HFF-Myc (cell line): ENCODE data around the gene LTBP4.

ENCODE experiments used
- DNase-seq: peaks from one replicate; pipeline ENCODE4 v3.0.0-alpha.2; 2011; ENCODE audit warnings: low read depth; ENCODE audit errors: extremely low read depth
- H3K4me3 ChIP-seq: replicated peaks from 2 replicates; pipeline ENCODE4 v1.5.1; 2011; ENCODE audit warnings: low read depth, mild to moderate bottlenecking, control low read depth, low read length
- CTCF ChIP-seq: IDR thresholded peaks from 2 replicates; pipeline ENCODE4 v1.5.1; 2012; ENCODE audit warnings: mild to moderate bottlenecking, low read depth, low read length, control low read depth; ENCODE audit errors: missing control alignments

LTBP4 gene

GRCh38 chr19:40601134-40601974, at the start of gene LTBP4:
TSS of gene LTBP4 (plus strand) at chr19:40601369. CDS start at chr19:40601388, 19 bp downstream.
- peak within 1 kb of the TSS; percentile 63 for H3K4me3 ChIP-seq
- peak; percentile 6 for TF ChIP-seq CTCF
- DNase-seq = no peak

- H3K4me3 ChIP-seq = no peak overlapping the region
- DNase-seq = no peak
- TF ChIP-seq CTCF = no peak
Observed at GRCh38 chr19:40552848-40553247, 48.3 kb upstream of the LTBP4 start.

- no peak for TF ChIP-seq CTCF
- no peak for DNase-seq
- no peak overlapping the region for H3K4me3 ChIP-seq
Observed at GRCh38 chr19:40553885-40554857, 47.0 kb upstream of the LTBP4 start.

DNA sequence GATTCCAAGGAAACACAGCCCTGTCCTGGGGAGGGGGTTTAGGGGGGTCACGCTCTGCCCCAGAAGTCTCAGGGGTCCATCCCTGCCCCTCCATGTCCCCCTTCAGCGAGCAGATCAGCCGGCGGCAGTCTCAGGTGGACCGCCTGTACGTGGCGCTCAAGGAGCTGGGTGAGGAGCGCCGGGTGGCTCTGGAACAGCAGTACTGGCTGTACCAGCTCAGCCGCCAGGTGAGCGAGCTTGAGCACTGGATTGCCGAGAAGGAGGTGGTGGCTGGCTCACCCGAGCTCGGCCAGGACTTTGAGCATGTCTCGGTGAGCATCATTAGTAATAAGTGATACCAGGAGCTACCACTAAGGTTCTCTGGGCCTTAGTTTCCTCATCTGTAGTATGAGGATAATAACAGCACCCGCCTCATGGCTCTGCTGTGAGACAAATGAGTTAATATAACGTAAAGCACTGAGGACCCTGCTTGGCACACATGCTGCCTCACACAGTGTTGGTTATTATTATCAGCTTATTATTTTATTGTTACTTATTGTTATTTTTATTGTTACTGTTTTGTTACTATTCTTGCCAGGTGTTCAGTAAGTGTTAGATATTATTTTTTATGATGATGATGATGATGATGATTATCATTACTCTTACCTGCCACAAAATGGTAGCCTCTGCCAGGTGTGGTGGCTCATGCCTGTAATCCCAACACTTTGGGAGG, 45.0 kb upstream of the LTBP4 start:
- DNase-seq = no peak
- no peak for TF ChIP-seq CTCF
- no peak overlapping the region for H3K4me3 ChIP-seq

DNA sequence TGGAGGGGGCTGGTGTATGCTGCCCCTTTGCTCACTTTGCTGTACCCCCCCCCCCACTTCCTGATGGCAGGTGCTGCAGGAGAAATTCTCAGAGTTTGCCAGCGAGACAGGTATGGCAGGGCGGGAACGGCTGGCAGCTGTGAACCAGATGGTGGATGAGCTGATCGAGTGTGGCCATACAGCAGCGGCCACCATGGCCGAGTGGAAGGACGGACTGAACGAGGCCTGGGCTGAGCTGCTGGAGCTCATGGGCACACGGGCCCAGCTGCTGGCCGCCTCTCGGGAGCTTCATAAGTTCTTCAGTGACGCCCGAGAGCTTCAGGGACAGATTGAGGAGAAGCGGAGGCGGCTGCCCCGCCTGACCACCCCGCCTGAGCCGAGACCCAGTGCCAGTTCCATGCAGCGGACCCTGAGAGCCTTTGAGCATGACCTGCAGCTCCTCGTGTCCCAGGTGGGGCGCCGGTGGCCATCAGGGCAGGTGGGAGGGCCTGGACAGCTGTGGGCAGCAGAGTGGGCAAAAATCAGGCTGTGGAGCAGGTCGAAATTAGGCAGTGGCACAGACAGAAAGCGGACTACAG, 44.1 kb upstream of the LTBP4 start:
- TF ChIP-seq CTCF = no peak
- H3K4me3 ChIP-seq = no peak overlapping the region
- DNase-seq = no peak

DNA sequence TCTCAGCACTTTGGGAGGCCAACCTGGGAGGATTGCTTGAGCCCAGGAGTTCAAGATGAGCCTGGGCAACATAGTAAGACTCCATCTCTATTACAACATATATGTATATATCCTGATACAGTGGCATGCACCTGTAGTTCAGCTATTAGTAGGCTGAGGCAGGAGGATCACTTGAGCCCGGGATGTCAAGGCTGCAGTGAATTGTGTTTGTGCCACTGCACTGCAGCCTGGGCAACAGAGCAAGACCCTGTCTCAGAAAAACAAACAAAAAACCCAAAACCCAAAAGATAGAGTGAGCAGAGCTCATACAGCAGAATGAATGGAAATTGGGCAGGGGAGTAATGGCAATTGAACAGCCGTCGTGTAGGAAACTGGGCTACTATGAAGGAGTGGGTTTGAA, 41.8 kb upstream of the LTBP4 start:
- no peak for TF ChIP-seq CTCF
- H3K4me3 ChIP-seq = no peak overlapping the region
- no peak for DNase-seq
